H1 (cell line): ENCODE measurements around the gene EPHB1.

Experiments
- BRCA1 ChIP-seq: IDR thresholded peaks from 2 replicates; pipeline ENCODE4 v1.6.1; 2012; ENCODE audit warnings: low read depth, low read length, improper control_type of control experiment
- CBX5 ChIP-seq: fragments of 300-800, 300-1000 bp; sonication (generic); IDR thresholded peaks from 2 replicates; pipeline ENCODE4 v1.7.1; 2016; ENCODE audit warnings: antibody characterized with exemption, low read length, low read depth
- CTCF ChIP-seq, 3 experiments: IDR thresholded peaks; 1 replicate in 2 of 3; 2 replicates in 1 of 3; pipeline versions ENCODE4 v1.5.1 to v1.6.1; 2011; ENCODE audit warnings: low read length in 3 of 3, mild to moderate bottlenecking in 3 of 3, inconsistent platforms in 2 of 3, low read depth in 1 of 3, moderate library complexity in 1 of 3; ENCODE audit not compliant: insufficient read depth in 1 of 3; ENCODE audit errors: control extremely low read depth in 1 of 3
- GTF2F1 ChIP-seq: IDR thresholded peaks from 2 replicates; pipeline ENCODE4 v1.6.1; 2012; ENCODE audit warnings: low read depth, low read length, improper control_type of control experiment, borderline replicate concordance
- JUND ChIP-seq: IDR thresholded peaks from 2 replicates; pipeline ENCODE4 v1.6.1; 2011; ENCODE audit warnings: mild to moderate bottlenecking, improper control_type of control experiment, low read length
- POLR2A ChIP-seq, 2 experiments: IDR thresholded peaks; 1 replicate in 1 of 2; 2 replicates in 1 of 2; pipeline ENCODE4 v1.6.1; 2011; ENCODE audit warnings: low read depth in 2 of 2, low read length in 2 of 2, mild to moderate bottlenecking in 2 of 2; ENCODE audit errors: control extremely low read depth in 1 of 2
- SIX5 ChIP-seq: IDR thresholded peaks from 2 replicates; pipeline ENCODE4 v1.6.1; 2011; ENCODE audit warnings: mild to moderate bottlenecking, low read depth, low read length
- TAF1 ChIP-seq: IDR thresholded peaks from 2 replicates; pipeline ENCODE4 v1.6.1; 2011; ENCODE audit warnings: mild to moderate bottlenecking, low read depth, low read length

GRCh38 chr3:135131290-135131689, 336.2 kb downstream of the EPHB1 start:
- TF ChIP-seq BRCA1: no peak
- TF ChIP-seq CTCF (IDR thresholded peaks at IDR 0.05; ENCODE audit: control extremely low read depth in 1 of 3, insufficient read depth in 1 of 3, low read depth in 1 of 3, low read length in 3 of 3): no peak
- TF ChIP-seq TAF1: no peak
- TF ChIP-seq JUND: no peak
- TF ChIP-seq POLR2A (IDR thresholded peaks at IDR 0.05; ENCODE audit: control extremely low read depth in 1 of 2, low read depth in 2 of 2, low read length in 2 of 2): no peak
- TF ChIP-seq GTF2F1: no peak
- TF ChIP-seq CBX5: no peak
- no peak for TF ChIP-seq SIX5
